Lung (tissue), 12 donors: ENCODE measurements around the gene CEP192. TPM values are rescaled to one million over a fixed set of nuclear protein-coding genes. Genes with fewer than 3 reads are reported as not detected.

Experiments used
- ATAC-seq: fragments of 200-7000 bp; cut with Tn5 transposase; one replicate; pipeline ENCODE4 v1.9.1; 2020; ENCODE audit warnings: moderate number of reproducible peaks; ENCODE audit not compliant: insufficient read depth, low FRiP score
- DNase-seq, 3 donors: peaks; one replicate each; pipeline ENCODE4 v3.0.0-alpha.2; 2013 to 2017
- H3K27ac ChIP-seq, 2 donors: one replicate each; pipeline ENCODE4 v1.5.1; 2013; ENCODE audit warnings: mild to moderate bottlenecking in 2 of 2, moderate library complexity in 2 of 2, control low read depth in 1 of 2, inconsistent platforms in 1 of 2, low read depth in 1 of 2, low read length in 1 of 2
- H3K27me3 ChIP-seq, 3 donors: one replicate each; pipeline ENCODE4 v1.5.1; 2013; ENCODE audit warnings: low read length in 2 of 3; ENCODE audit not compliant: control insufficient read depth in 3 of 3, insufficient read depth in 3 of 3
- H3K36me3 ChIP-seq, 4 donors: one replicate each; pipeline ENCODE4 v1.5.1; 2013; ENCODE audit warnings: low read length in 4 of 4, mild to moderate bottlenecking in 1 of 4, moderate library complexity in 1 of 4; ENCODE audit not compliant: control insufficient read depth in 4 of 4, insufficient read depth in 4 of 4
- H3K4me1 ChIP-seq, 5 donors: one replicate each; pipeline ENCODE4 v1.5.1; 2013; ENCODE audit warnings: low read length in 5 of 5, mild to moderate bottlenecking in 2 of 5, moderate library complexity in 1 of 5; ENCODE audit not compliant: control insufficient read depth in 5 of 5, insufficient read depth in 5 of 5
- H3K4me3 ChIP-seq: one replicate; pipeline ENCODE4 v1.5.1; 2013; ENCODE audit warnings: mild to moderate bottlenecking, control low read depth, moderate library complexity
- H3K9ac ChIP-seq, 2 donors: one replicate each; pipeline ENCODE4 v1.5.1; 2013; ENCODE audit warnings: low read length in 2 of 2, control low read depth in 1 of 2; ENCODE audit not compliant: insufficient read depth in 1 of 2
- H3K9me3 ChIP-seq, 4 donors: one replicate each; pipeline ENCODE4 v1.5.1; 2013; ENCODE audit warnings: low read length in 3 of 4, mild to moderate bottlenecking in 1 of 4, moderate library complexity in 1 of 4; ENCODE audit not compliant: control insufficient read depth in 4 of 4, insufficient read depth in 3 of 4
- CTCF ChIP-seq: IDR thresholded peaks from 2 replicates; pipeline ENCODE4 v1.5.1; 2012; ENCODE audit warnings: mild to moderate bottlenecking; ENCODE audit errors: control extremely low read depth, extremely low read depth
- WGBS, 2 donors: extraction: QIAGEN DNeasy Blood & Tissue Kit; methylation state at CpG; one replicate each; pipeline ENCODE4 v1.1.7; 2013; 5-methylcytosine and 5-hydroxymethylcytosine counted together
- polyA plus RNA-seq, 2 donors: library from polyadenylated mRNA; stranded (reverse); fragments of 200-250 nt; gene quantifications; one replicate each; pipeline ENCODE4 v1.2.1, GENCODE V29; 2013
- total RNA-seq, 2 donors: library from RNA; depleted of rRNA in 1 of 2; stranded (reverse); fragments of >200 nt in 1 of 2; gene quantifications; one replicate each; pipeline ENCODE4 v1.2.1, GENCODE V29; 2014 to 2021
- donor health status: control.
- donor health status: control.
- donor health status: Bipolar disorder and iron deficiency.
- donor health status: healthy.
- donor health status: DM: yes; HTN: yes; CAD: no.

CEP192 gene
- total and polyA plus RNA-seq, 4 donors = 8.0 to 43.0 (median 16.6) TPM

DNA sequence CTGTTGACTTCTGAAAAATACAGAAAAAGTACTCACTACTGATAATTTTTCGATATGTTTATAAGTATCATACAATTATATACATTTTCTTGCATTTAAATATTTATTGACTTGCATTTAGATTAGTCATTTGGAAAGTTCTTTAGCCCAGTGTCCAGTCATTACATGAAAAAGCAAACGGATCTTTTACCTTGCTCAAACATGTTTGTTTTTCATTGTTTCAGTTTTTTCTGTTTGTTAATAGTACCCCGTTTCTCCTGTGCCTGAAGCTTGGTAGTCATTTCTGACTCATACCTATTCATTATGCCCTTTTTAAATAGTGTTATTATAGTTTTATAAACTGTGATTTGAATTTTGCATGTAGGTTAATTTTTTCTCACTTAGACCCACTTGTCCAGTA, 28.1 kb downstream of the CEP192 start:
- TF ChIP-seq CTCF = no peak
- H3K36me3 ChIP-seq = peaks cover 14 to 31% (median 23%) of the 10 kb centered on the region in 4 donors
- ATAC-seq (no peak), DNase-seq (no peak)
- no peak overlapping the region for H3K4me3 ChIP-seq
- peaks cover 0 to 9% (median 0%) of the 10 kb centered on the region in 5 donors for H3K4me1 ChIP-seq
- H3K27ac ChIP-seq = no peak overlapping the region
- H3K9me3 ChIP-seq = peaks cover 0 to 4% (median 0%) of the 10 kb centered on the region in 4 donors
- no peaks in the 10 kb centered on the region for H3K27me3 ChIP-seq
- 84 to 87% methylated on average over 3 of the region's 3 CpGs for WGBS, 2 donors
- H3K9ac ChIP-seq = no peak overlapping the region

- H3K9ac ChIP-seq = no peak overlapping the region
- H3K27ac ChIP-seq = no peak overlapping the region
- TF ChIP-seq CTCF = no peak
- peaks cover 0 to 10% (median 0%) of the 10 kb centered on the region in 5 donors for H3K4me1 ChIP-seq
- ATAC-seq = no peak
- H3K4me3 ChIP-seq = no peak overlapping the region
- DNase-seq = no peak
- H3K9me3 ChIP-seq = peaks cover 0 to 4% (median 0%) of the 10 kb centered on the region in 4 donors
- no peaks in the 10 kb centered on the region for H3K27me3 ChIP-seq
- peaks cover 9 to 27% (median 15%) of the 10 kb centered on the region in 4 donors for H3K36me3 ChIP-seq
Observed at GRCh38 chr18:13022644-13023043, 31.5 kb downstream of the CEP192 start.

- Histone ChIP-seq H3K4me1 (peaks cover 0 to 14% (median 0%) of the 10 kb centered on the region in 5 donors), H3K27ac (no peak overlapping the region), H3K36me3 (peaks cover 7 to 28% (median 16%) of the 10 kb centered on the region in 4 donors), H3K9ac (no peak overlapping the region), H3K9me3 (peaks cover 0 to 4% (median 0%) of the 10 kb centered on the region in 4 donors), H3K27me3 (no peaks in the 10 kb centered on the region), H3K4me3 (no peak overlapping the region)
- 97% methylated on average over 2 of the region's 2 CpGs for WGBS, 2 donors
- no peak for TF ChIP-seq CTCF
- no peak for DNase-seq
- ATAC-seq = no peak
Observed at GRCh38 chr18:13025233-13025632, 34.1 kb downstream of the CEP192 start.
